Activated CD8-positive, alpha-beta memory T cell treated with anti-CD3 and anti-CD28 coated beads, Interleukin-2, amount 50 U/mL, for 24 hours (primary cell): ENCODE measurements around the gene RUNX2.
"Not testable (repeated sequence)": the region's sequence is repeated elsewhere in the genome, so short reads cannot be mapped to it uniquely, and the experiment has no call there.

Experiments
- DNase-seq: peaks from one replicate; pipeline ENCODE4 v3.0.0-alpha.2; 2020; ENCODE audit errors: extremely low read depth

The RUNX2 gene

DNA sequence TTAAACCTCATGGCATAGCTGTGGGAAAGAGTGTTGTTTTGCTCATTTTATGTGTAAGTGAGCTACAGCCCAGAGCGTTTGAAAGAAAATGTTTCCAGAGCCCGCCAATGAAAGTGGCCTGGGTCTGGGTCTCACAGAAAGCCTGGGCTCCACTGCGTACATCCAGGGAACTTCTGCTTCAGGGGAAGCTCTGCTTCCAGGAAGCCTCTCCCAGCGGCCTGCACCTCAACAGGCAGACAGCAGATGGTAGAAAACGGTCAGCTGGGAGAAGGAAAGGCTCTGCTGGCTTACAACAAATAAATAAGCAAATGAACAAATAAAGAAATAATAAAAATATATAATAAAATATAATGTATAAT is 320.1 kb downstream of the RUNX2 start:
- DNase-seq: no peak

- DNase-seq: no peak
Measured at GRCh38 chr6:45650524-45651135, 322.5 kb downstream of the RUNX2 start.

GRCh38 chr6:45651301-45651700 is 323.2 kb downstream of the RUNX2 start:
- no peak for DNase-seq

DNA sequence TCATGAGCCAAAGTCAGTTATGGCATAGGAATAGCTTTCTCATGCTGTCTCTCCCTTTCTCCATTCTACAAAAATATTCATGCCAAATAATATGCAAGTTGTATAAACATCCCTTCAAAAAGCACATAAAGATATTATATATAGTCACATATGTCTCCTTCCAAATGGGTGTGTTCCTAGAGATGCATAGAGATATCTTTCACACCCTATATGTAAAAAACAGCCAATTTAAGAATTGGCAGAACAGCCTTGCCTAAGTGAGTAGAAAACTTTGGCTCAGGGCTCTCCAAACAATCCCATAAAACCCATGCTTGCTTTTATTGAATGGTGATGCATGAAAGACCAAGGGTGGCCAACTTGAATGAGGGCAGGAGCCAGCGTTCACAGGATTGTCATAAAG is 324.3 kb downstream of the RUNX2 start:
- no peak for DNase-seq

- no peak for DNase-seq
Measured at GRCh38 chr6:45653117-45653883, 325.2 kb downstream of the RUNX2 start.

GRCh38 chr6:45654673-45655072 is 326.5 kb downstream of the RUNX2 start:
- no peak for DNase-seq

GRCh38 chr6:45655745-45656476 is 327.8 kb downstream of the RUNX2 start:
- DNase-seq: no peak

GRCh38 chr6:45657226-45657625 is 329.1 kb downstream of the RUNX2 start:
- DNase-seq: no peak

- DNase-seq: no peak
Measured at GRCh38 chr6:45658400-45658799, 330.3 kb downstream of the RUNX2 start.

DNA sequence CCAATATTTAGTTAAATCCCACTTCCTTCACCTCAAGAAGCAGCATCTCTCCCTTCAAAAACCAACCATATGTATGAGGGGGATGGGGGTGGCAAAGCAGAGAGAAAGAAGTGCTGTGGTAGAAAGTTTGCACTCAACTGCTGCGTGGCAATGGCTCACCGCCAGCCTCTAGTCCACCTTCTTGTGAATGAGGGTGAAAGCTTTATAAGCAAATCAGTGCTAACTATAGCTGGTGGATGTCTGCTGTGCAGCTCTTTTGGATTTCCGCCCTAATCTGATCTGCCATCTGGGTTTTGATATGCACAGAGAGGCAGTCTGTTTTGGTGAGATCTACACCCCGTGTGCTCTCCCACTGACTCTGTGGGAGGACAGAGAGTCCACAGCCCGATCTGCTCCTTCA is 330.8 kb downstream of the RUNX2 start:
- no peak for DNase-seq

DNA sequence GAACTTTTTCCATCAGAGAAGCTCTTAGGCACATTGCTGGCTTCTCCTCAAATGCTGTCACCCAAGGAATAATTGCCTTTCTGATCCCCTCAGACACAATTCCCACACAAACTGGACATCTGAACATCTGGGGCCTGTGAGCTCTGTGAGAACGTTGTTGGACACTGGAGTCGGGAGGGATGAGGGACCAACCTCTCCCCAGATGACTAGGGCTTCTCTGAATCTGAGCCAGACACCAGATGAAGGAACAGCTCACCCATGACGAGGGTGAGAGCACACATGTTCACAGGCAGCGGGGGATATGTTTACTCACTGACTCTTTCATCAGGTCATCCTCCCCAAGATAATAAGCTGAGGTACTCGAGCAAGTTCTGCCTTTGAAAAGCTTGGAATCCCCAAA is 333.5 kb downstream of the RUNX2 start:
- DNase-seq: no peak

GRCh38 chr6:45663251-45664221 is 335.4 kb downstream of the RUNX2 start:
- no peak for DNase-seq

DNA sequence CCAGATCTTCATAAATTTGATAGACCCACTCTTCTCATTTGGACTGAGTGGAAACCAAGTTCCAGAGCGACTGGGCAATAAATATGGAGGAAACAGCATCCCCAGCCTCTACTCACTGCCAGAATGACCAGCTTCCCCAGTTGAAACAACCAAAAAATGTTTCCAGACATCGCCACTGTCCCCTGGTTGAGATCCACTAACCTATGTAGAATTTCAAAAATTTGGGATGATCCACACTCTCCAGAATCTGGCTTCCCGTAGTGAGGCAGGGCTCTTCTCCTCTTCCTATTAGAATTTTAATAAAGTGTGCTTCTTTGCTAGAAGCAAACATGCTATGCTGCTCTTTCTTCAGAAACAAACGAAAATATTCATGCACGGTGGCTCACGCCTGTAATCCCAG is 336.6 kb downstream of the RUNX2 start:
- no peak for DNase-seq

DNA sequence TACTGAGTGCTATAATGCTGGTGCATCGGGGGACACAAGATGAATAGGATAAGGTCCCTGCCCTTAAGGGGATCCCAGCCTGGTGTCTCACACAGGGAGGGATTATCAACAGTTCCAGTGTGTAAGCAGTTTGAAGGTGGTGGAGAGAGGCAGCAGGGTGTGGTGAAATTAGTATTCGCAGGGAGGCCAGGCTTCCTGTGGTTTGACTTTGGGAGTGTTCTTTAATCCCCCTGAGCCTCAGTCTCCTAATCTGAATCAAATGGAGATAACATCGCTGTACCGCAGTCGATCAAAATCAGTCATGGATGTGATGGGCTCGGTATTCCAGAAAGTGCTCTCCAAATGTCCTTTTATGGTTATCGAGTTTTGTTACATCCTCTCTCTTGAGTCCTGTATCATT is 337.7 kb downstream of the RUNX2 start:
- no peak for DNase-seq

DNA sequence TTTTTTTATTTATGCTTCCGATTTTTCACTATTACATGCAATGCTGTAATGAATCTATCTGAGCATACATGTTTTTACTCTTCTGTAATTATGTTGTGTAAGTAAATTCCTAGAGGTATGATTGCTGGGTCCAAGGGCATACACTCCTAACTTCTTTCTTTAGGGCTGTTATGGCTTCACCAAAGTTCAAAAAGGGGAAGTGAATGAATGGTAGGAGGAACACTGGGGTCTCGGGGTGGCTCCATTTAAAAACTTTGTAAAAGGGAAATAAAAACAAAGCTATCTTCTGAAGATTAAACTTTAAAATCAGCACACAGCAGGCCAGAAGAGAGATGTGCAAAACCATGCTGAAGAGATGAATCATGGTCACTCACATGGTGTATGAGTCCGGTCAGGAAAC is 338.7 kb downstream of the RUNX2 start:
- DNase-seq: no peak

DNA sequence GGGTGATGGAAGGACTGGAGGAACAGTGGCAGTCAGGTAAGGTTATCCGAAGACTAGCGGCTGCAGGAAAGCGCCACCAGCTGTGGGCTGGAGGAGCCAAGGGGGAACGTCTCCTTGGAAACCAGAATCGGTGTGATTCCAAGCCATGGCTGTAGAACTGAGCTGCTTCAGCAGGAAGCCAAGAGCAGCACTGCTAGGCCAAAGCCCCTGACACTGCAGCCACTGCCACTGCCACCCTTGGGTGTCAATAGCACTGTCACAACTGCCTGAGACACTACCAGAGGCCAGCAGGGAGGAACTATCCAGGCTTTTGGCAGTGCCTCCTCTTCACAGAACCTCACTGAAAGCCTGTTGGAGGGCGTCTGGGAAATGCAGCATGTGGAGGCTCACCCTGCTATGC is 339.2 kb downstream of the RUNX2 start:
- DNase-seq: no peak

DNA sequence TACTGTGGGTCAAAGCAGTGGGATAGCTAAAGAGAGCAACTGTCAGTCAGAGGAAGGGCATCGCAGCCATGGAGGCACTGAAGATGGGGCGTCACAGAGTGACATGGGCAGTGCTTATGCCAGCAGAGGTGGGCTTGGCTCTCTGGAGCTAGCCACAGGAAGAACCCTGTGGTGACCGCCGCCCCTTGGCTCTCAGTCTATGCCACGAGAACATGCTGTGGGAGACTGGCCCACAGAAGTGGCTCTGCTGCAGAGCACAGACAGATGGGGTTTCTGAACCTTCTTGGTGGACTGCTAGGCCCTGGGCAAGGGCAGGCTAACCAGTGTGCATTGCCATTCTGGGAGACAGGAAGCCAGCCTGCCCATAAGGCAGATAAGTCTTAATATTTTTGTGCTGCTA is 339.6 kb downstream of the RUNX2 start:
- no peak for DNase-seq

GRCh38 chr6:45668705-45669104 is 340.6 kb downstream of the RUNX2 start:
- no peak for DNase-seq

DNA sequence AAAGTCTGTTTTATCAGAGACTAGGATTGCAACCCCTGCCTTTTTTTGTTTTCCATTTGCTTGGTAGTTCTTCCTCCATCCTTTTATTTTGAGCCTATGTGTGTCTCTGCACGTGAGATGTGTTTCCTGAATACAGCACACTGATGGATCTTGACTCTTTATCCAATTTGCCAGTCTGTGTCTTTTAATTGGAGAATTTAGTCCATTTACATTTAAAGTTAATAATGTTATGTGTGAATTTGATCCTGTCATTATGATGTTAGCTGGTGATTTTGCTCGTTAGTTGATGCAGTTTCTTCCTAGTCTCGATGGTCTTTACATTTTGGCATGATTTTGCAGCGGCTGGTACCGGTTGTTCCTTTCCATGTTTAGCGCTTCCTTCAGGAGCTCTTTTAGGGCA is 345.0 kb downstream of the RUNX2 start:
- not testable (repeated sequence) for DNase-seq

DNA sequence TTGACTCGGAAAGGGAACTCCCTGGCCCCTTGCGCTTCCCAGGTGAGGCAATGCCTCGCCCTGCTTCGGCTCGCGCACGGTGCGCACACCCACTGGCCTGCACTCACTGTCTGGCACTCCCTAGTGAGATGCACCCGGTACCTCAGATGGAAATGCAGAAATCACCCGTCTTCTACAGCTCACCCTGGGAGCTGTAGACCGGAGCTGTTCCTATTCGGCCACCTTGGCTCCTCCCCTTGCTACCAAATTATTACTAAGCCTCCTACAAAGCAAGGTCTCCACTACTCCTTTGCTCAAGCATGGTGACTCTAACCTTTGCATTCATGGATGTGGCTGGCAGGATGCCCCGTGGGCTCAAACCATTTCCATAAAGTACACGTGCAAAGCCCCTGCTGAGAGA is 347.0 kb downstream of the RUNX2 start:
- not testable (repeated sequence) for DNase-seq

- no peak for DNase-seq
Measured at GRCh38 chr6:45675634-45676033, 347.5 kb downstream of the RUNX2 start.

- no peak for DNase-seq
Measured at GRCh38 chr6:45676380-45676779, 348.2 kb downstream of the RUNX2 start.
